Nephron (organoid): ENCODE measurements around the gene LYPD1.

Experiments
- H3K27ac Mint-ChIP-seq, 3 experiments: 2 replicates each; pipeline ENCODE4 v1.8.0; 2020; ENCODE audit warnings: mixed read lengths in 3 of 3, mild to moderate bottlenecking in 2 of 3, moderate library complexity in 1 of 3
- H3K27me3 Mint-ChIP-seq: 2 replicates; pipeline ENCODE4 v1.8.0; 2021; ENCODE audit warnings: low read depth, mild to moderate bottlenecking, moderate library complexity, mixed read lengths
- H3K36me3 Mint-ChIP-seq: 2 replicates; pipeline ENCODE4 v1.8.0; 2020; ENCODE audit warnings: low read depth, mixed read lengths
- H3K4me1 Mint-ChIP-seq: 2 replicates; pipeline ENCODE4 v1.8.0; 2020; ENCODE audit warnings: mixed read lengths
- H3K4me3 Mint-ChIP-seq, 3 experiments: 2 replicates each; pipeline ENCODE4 v1.8.0; 2020; ENCODE audit warnings: mild to moderate bottlenecking in 3 of 3, mixed read lengths in 3 of 3, moderate library complexity in 2 of 3
- H3K9me3 Mint-ChIP-seq: 2 replicates; pipeline ENCODE4 v1.8.0; 2020; ENCODE audit warnings: mixed read lengths
- CTCF ChIP-seq, 3 experiments: fragments of 200-600 bp; sonication (generic); IDR thresholded peaks; one replicate each; pipeline ENCODE4 v1.5.0; 2021; ENCODE audit warnings: antibody characterized with exemption in 3 of 3; ENCODE audit not compliant: unreplicated experiment in 3 of 3

The LYPD1 gene

DNA sequence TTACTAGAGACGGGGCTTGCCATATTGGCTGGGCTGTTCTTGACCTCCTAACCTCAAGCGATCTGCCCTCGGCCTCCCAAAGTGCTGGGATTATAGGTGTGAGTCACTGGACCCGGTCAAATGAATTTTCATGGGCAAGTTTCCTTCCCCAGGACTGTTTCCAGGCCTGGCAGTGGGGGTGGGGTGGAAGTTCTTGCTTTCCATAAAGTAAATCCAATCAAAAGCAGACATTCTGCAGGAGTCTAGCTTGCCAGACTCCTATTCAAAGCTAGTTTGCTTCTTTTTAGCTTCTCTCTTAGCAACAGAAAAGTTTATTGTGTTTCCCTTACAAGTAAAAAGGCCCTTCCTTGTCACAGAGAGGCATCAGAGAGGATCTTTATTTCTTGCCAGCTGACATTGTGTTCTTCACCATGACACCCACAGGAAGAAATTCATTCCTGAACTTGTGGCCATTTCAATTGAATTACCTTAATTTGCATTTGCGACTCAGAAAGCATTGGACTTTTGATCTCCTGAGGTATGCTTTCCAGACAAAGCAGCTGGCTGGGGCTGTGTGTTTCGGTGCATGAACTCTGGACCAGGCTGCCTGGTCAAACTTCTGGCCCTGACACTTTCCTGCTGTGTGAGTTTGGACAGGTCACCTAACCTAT lies 37.9 kb downstream of the LYPD1 start:
- peaks cover 8% of the 10 kb centered on the region for H3K27me3 Mint-ChIP-seq
- TF ChIP-seq CTCF (IDR thresholded peaks at IDR 0.05; ENCODE audit: unreplicated experiment in 3 of 3), result no peak
- peak overlapping the region in 2 of 3 experiments; percentile 21 to 76 for H3K27ac Mint-ChIP-seq
- peaks cover 6% of the 10 kb centered on the region for H3K4me1 Mint-ChIP-seq
- no peaks in the 10 kb centered on the region for H3K36me3 Mint-ChIP-seq
- no peaks in the 10 kb centered on the region for H3K9me3 Mint-ChIP-seq
- H3K4me3 Mint-ChIP-seq, result no peak overlapping the region

GRCh38 chr2:132627536-132627935 lies 42.5 kb downstream of the LYPD1 start:
- Mint-ChIP-seq H3K36me3 (no peaks in the 10 kb centered on the region), H3K4me3 (no peak overlapping the region), H3K4me1 (no peaks in the 10 kb centered on the region), H3K9me3 (no peaks in the 10 kb centered on the region), H3K27ac (no peak overlapping the region), H3K27me3 (peaks cover 8% of the 10 kb centered on the region)
- no peak for TF ChIP-seq CTCF (IDR thresholded peaks at IDR 0.05; ENCODE audit: unreplicated experiment in 3 of 3)

- H3K4me1 Mint-ChIP-seq, result no peaks in the 10 kb centered on the region
- no peak for TF ChIP-seq CTCF (IDR thresholded peaks at IDR 0.05; ENCODE audit: unreplicated experiment in 3 of 3)
- H3K4me3 Mint-ChIP-seq, result no peak overlapping the region
- no peak overlapping the region for H3K27ac Mint-ChIP-seq
- peaks cover 8% of the 10 kb centered on the region for H3K27me3 Mint-ChIP-seq
- H3K9me3 Mint-ChIP-seq, result no peaks in the 10 kb centered on the region
- no peaks in the 10 kb centered on the region for H3K36me3 Mint-ChIP-seq
Measured at GRCh38 chr2:132623096-132623839, 46.7 kb downstream of the LYPD1 start.

DNA sequence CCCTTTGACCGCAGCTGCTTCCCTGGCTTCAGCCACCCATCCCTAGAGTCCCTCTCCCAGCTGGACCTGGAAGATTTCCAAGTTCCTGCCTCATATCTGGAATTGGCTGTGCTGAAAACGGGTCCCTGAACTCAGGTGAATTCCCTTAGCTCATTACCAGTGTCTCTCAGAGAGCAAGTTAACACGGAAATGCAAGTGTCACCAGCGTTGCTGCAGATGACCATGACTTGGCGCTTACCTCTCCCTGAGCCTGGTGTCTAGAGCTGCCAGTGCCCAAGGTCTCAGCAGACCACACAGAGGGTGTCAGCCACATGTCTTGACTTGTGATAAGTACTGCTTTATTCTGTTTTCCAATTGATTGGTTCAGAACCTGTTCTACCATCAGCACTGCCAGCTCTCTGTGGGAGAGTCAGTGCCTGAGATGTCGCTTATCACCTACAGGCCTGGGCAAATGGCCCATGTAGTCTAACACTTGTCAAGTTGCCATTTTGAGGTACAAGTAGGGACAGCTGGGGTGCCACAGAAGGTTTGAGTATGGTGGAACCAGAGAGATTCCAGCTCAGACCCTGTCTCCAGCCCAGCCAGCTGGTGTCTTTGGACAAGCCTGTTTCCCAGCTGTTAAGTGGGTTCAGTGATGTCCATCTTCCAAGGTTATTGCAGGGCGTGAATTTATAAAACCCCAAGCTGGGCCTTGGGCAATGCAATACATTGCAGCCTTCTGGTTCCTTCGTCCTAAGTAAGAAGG lies 48.7 kb downstream of the LYPD1 start:
- H3K4me1 Mint-ChIP-seq, result peaks cover 11% of the 10 kb centered on the region
- H3K27ac Mint-ChIP-seq, result no peak overlapping the region
- H3K27me3 Mint-ChIP-seq, result peaks cover 8% of the 10 kb centered on the region
- no peak overlapping the region for H3K4me3 Mint-ChIP-seq
- no peak for TF ChIP-seq CTCF (IDR thresholded peaks at IDR 0.05; ENCODE audit: unreplicated experiment in 3 of 3)
- no peaks in the 10 kb centered on the region for H3K36me3 Mint-ChIP-seq
- H3K9me3 Mint-ChIP-seq, result no peaks in the 10 kb centered on the region

DNA sequence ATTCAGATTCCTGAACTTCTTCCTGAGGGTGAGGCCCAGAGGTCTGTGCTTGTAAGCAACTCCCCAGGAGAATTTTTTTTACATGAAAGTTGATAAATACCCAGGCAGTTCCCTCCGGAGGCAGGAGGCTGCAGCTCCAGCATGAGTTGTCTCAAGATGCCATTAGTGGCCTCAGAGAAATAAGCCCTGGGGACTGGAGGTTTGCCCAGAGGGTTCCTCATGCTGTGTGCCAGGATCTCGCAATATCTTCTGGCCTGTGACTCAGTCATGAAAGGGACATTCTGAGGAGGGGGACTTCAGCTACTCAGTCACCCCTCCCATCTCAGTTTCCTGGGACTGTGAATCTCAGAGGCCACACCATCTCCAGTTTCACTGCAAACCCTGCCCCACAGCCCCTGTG lies 49.9 kb downstream of the LYPD1 start:
- H3K36me3 Mint-ChIP-seq, result no peaks in the 10 kb centered on the region
- peaks cover 11% of the 10 kb centered on the region for H3K4me1 Mint-ChIP-seq
- H3K4me3 Mint-ChIP-seq, result no peak overlapping the region
- peaks cover 8% of the 10 kb centered on the region for H3K27me3 Mint-ChIP-seq
- no peak overlapping the region for H3K27ac Mint-ChIP-seq
- H3K9me3 Mint-ChIP-seq, result no peaks in the 10 kb centered on the region
- no peak for TF ChIP-seq CTCF (IDR thresholded peaks at IDR 0.05; ENCODE audit: unreplicated experiment in 3 of 3)
